Testis (tissue), 5 donors: ENCODE results near the gene SUCNR1. TPM values are rescaled to one million over a fixed set of nuclear protein-coding genes. Genes with fewer than 3 reads are reported as not detected.

Experiments
- DNase-seq: peaks from one replicate; pipeline ENCODE4 v3.0.0-alpha.2; 2019
- H3K27ac ChIP-seq, 2 donors: fragments of 200-600 bp; sonication (generic); one replicate each; pipeline ENCODE4 v1.5.1; 2019
- H3K27me3 ChIP-seq: fragments of 200-600 bp; sonication (generic); one replicate; pipeline ENCODE4 v1.5.1; 2019
- H3K36me3 ChIP-seq: fragments of 200-600 bp; sonication (generic); one replicate; pipeline ENCODE4 v1.5.1; 2017; ENCODE audit warnings: low read depth; ENCODE audit errors: missing control alignments
- H3K4me1 ChIP-seq: fragments of 200-600 bp; sonication (generic); one replicate; pipeline ENCODE4 v1.5.1; 2019
- H3K4me3 ChIP-seq, 2 donors: fragments of 200-600 bp; sonication (generic); one replicate each; pipeline ENCODE4 v1.5.1; 2017 to 2019
- H3K9me3 ChIP-seq: fragments of 200-600 bp; sonication (generic); one replicate; pipeline ENCODE4 v1.5.1; 2017
- POLR2A ChIP-seq: fragments of 450-650 bp; IDR thresholded peaks from one replicate; pipeline ENCODE4 v1.6.1; 2017; ENCODE audit warnings: antibody characterized with exemption, mild to moderate bottlenecking, moderate library complexity
- WGBS, 2 donors: methylation state at CpG; one replicate each; pipeline ENCODE4 v1.1.5; 2018; 5-methylcytosine and 5-hydroxymethylcytosine counted together
- intact Hi-C: fragments of 100-400 bp; cut with DNase I; formaldehyde crosslinking; loops from one replicate; pipeline ENCODE4 v1.15.1; 2023; ENCODE audit warnings: low total_unique reads
- long read RNA-seq, 2 donors: transcript quantifications; one replicate each; lab custom pipeline, GENCODE V29; 2026
- polyA plus RNA-seq: library from polyadenylated mRNA; stranded (reverse); fragments of 350-450 nt; fragmentation: Illumina TruSeq; extraction: RNeasy Lipid Tissue Mini Kit (QIAGEN cat#74804); gene quantifications from one replicate; pipeline ENCODE4 v1.2.3, GENCODE V29; 2014; ENCODE audit warnings: low read depth, low replicate concordance; ENCODE audit not compliant: insufficient read depth
- total RNA-seq, 2 donors: library from RNA; depleted of rRNA; stranded (reverse); fragments of >200 nt; gene quantifications; one replicate each; pipeline ENCODE4 v1.2.3, GENCODE V29; 2016
- TF ChIP-seq, protein P1 (sequence below), 3 experiments: fragments of 450-650 bp in 2 of 3; fragments of 200-600 bp in 1 of 3; sonication (generic) in 1 of 3; IDR thresholded peaks; one replicate each; pipeline ENCODE4 v1.5.1; 2016 to 2019; ENCODE audit warnings: antibody characterized with exemption in 3 of 3, mild to moderate bottlenecking in 2 of 3, moderate library complexity in 1 of 3

The SUCNR1 gene, protein sequence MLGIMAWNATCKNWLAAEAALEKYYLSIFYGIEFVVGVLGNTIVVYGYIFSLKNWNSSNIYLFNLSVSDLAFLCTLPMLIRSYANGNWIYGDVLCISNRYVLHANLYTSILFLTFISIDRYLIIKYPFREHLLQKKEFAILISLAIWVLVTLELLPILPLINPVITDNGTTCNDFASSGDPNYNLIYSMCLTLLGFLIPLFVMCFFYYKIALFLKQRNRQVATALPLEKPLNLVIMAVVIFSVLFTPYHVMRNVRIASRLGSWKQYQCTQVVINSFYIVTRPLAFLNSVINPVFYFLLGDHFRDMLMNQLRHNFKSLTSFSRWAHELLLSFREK
- total RNA-seq = under 1 TPM in 1 of 2 donors, not detected in 1; 0.06 TPM
- polyA plus RNA-seq = 0.42 TPM
- long read RNA-seq, donor 1 = 0 reads
- long read RNA-seq, donor 2 = 0 reads

DNA sequence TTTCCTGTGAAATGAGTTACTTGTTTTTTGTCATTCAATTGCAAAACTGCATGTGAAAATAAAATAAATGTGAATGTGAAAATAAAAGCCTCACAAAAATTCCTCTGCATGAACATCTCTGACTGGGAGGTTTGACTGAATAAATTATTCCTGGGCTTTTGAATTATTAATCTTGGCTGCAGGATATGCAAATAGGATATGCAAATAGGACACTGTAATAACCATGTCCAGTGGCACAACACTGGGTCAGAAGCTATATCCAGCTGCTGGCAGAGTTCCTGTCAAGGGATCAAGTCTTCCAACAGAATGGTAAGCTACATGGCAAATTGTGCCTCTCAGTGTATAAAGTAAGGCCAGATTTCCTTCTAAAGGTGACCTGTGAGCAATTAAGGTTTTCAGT lies at the start of gene SUCNR1:
Gene SUCNR1, plus strand, starts transcription at position 246 of the 400 bp plus-strand sequence. CDS start 6,250 bp downstream, outside the sequence.
- Histone ChIP-seq H3K9me3 (no peaks in the 10 kb centered on the region), H3K4me3 (no peak within 1 kb of the TSS), H3K27me3 (no peaks in the 10 kb centered on the region), H3K36me3 (no peaks in the 10 kb centered on the region), H3K27ac (no peak within 1 kb of the TSS), H3K4me1 (peaks cover 4% of the 10 kb centered on the region)
- no peak for TF ChIP-seq POLR2A
- TF ChIP-seq, protein P1, sequence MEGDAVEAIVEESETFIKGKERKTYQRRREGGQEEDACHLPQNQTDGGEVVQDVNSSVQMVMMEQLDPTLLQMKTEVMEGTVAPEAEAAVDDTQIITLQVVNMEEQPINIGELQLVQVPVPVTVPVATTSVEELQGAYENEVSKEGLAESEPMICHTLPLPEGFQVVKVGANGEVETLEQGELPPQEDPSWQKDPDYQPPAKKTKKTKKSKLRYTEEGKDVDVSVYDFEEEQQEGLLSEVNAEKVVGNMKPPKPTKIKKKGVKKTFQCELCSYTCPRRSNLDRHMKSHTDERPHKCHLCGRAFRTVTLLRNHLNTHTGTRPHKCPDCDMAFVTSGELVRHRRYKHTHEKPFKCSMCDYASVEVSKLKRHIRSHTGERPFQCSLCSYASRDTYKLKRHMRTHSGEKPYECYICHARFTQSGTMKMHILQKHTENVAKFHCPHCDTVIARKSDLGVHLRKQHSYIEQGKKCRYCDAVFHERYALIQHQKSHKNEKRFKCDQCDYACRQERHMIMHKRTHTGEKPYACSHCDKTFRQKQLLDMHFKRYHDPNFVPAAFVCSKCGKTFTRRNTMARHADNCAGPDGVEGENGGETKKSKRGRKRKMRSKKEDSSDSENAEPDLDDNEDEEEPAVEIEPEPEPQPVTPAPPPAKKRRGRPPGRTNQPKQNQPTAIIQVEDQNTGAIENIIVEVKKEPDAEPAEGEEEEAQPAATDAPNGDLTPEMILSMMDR (IDR thresholded peaks at IDR 0.05) = no peak
- intact Hi-C loops = no loop called here
- DNase-seq = no peak

DNA sequence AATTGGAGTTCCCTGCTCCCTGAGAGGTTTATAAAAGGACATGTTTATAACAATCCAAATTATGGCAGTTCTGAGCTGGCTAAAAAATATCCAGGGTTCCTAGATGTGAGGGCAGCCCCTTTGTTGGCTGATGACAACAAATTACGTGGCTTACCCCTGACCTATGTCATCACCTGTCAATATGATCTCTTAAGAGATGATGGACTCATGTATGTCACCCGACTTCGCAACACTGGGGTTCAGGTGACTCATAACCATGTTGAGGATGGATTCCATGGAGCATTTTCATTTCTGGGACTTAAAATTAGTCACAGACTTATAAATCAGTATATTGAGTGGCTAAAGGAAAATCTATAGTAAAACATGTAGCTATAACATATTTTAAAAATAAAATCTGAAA lies 45.6 kb upstream of the SUCNR1 start:
- 90 to 96% methylated on average over 3 of the region's 3 CpGs for WGBS, 2 donors
- H3K9me3 ChIP-seq = no peaks in the 10 kb centered on the region
- H3K4me1 ChIP-seq = no peaks in the 10 kb centered on the region
- H3K4me3 ChIP-seq = no peak overlapping the region
- H3K36me3 ChIP-seq = no peaks in the 10 kb centered on the region
- TF ChIP-seq POLR2A = no peak
- TF ChIP-seq, protein P1 (IDR thresholded peaks at IDR 0.05) = no peak
- H3K27me3 ChIP-seq = no peaks in the 10 kb centered on the region
- no peak for DNase-seq
- intact Hi-C loops = no loop called here
- no peak overlapping the region for H3K27ac ChIP-seq

DNA sequence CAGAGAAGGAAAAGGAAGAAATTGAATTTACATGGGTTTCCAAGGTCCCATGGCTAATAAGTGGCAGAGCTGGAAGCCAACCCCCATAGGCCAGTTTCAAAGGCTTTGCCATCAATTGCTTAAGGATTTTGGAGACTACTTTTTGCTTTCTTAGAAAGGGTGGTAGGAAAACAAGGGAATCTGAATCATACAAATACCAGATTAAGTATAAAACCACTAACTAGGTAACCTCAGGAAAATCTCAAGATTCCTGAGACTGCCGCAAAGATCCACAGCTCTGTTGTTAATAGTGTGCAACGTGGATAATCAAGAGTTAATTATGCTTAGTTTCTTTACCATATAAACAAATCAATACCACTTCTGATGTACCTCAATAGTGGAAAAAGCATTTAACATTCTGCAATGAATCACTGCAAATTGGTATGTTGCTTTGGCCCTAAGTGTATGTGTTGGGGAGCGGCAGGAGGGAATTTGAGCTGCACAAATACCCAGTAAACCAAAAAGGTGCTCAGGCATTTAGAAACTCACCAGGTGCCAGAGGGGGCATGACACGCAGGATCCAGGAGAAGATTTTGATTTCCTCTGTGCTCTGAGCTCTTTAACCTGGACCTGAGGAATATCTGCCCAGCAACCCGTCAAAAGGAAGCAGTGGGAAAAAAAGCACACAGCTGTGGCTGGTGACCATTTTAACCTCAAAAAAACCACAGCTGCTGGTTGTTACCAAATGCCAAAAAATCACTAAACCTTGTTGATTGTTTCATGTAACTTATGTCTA lies 37.5 kb upstream of the SUCNR1 start:
- WGBS, 2 donors = 74 to 76% methylated on average over 5 of the region's 5 CpGs
- TF ChIP-seq, protein P1 (IDR thresholded peaks at IDR 0.05) = no peak
- no peak for TF ChIP-seq POLR2A
- intact Hi-C loops = no loop called here
- Histone ChIP-seq H3K27ac (no peak overlapping the region), H3K36me3 (no peaks in the 10 kb centered on the region), H3K4me3 (no peak overlapping the region), H3K27me3 (no peaks in the 10 kb centered on the region), H3K9me3 (no peaks in the 10 kb centered on the region), H3K4me1 (peaks cover 15% of the 10 kb centered on the region)
- no peak for DNase-seq

DNA sequence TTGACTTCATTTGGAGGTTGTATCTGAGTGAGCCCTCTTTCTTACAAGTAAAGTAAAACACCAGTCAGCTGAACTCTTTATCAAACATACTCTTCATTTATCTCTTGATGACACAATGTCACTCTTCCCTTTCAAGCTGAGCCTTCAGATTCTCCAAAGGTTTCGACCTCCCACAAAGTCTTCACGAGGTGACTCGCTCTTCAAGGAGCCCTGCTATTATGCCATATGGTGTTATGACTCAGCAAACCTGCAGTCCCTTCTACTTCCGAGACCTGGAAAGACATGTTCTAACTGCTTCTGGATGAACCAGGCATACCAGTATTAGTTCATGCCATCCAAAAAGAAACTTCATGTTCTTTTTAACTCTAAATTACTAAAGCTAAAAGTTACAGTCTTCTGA lies 36.4 kb upstream of the SUCNR1 start:
- peaks cover 15% of the 10 kb centered on the region for H3K4me1 ChIP-seq
- TF ChIP-seq POLR2A = no peak
- TF ChIP-seq, protein P1 (IDR thresholded peaks at IDR 0.05) = no peak
- 45 to 46% methylated on average over 4 of the region's 4 CpGs for WGBS, 2 donors
- peak; percentile 26 for DNase-seq
- H3K9me3 ChIP-seq = no peaks in the 10 kb centered on the region
- H3K27ac ChIP-seq = peak overlapping the region in 1 of 2 donors; percentile 7
- intact Hi-C loops = no loop called here
- H3K36me3 ChIP-seq = no peaks in the 10 kb centered on the region
- no peaks in the 10 kb centered on the region for H3K27me3 ChIP-seq
- H3K4me3 ChIP-seq = no peak overlapping the region
